Measurements from ENCODE around the gene CD22. TPM values are rescaled to one million over a fixed set of nuclear protein-coding genes. Genes with fewer than 3 reads are reported as not detected.

The CD22 gene
- total and polyA plus RNA-seq, 2 of the 8 experiments (the other 6 are each of a cell fraction or from before 2014, with no cell fraction given): 0.06 to 0.60 TPM

DNA sequence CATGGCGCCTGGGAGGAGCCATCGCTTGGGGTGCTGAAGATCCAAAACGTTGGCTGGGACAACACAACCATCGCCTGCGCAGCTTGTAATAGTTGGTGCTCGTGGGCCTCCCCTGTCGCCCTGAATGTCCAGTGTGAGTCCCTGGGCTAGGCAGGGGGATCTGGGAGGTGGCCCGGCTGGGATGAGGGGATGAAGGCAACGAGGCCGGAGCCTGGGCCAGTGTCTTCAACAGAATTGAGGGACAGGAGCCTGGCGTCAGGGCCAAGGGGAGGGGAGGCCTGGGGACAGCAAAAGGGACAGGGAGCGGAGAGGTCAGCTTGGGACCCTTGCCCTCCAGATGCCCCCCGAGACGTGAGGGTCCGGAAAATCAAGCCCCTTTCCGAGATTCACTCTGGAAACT, 12.0 kb downstream of the CD22 start (continued):
- TF ChIP-seq, protein P1, sequence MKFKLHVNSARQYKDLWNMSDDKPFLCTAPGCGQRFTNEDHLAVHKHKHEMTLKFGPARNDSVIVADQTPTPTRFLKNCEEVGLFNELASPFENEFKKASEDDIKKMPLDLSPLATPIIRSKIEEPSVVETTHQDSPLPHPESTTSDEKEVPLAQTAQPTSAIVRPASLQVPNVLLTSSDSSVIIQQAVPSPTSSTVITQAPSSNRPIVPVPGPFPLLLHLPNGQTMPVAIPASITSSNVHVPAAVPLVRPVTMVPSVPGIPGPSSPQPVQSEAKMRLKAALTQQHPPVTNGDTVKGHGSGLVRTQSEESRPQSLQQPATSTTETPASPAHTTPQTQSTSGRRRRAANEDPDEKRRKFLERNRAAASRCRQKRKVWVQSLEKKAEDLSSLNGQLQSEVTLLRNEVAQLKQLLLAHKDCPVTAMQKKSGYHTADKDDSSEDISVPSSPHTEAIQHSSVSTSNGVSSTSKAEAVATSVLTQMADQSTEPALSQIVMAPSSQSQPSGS (IDR thresholded peaks at IDR 0.05; ENCODE audit: low read length): no peak

All from H1 (cell line).